OCI-LY7 (cell line): ENCODE results near the gene RDH5. TPM values are rescaled to one million over a fixed set of nuclear protein-coding genes. Genes with fewer than 3 reads are reported as not detected.

Source experiments
- Bru-seq: library from RNA; stranded (reverse); fragments of 400-500 nt; gene quantifications from one replicate; lab custom pipeline; 2021; lab: Mats Ljungman, UMichigan
- BruChase-seq, 2 experiments: library from RNA; stranded (reverse); fragments of 400-500 nt; gene quantifications; one replicate each; lab custom pipeline; 2021; lab: Mats Ljungman, UMichigan
- BruUV-seq: library from RNA; stranded (reverse); fragments of 400-500 nt; replicated peaks from 2 replicates; lab custom pipeline; 2021; lab: Mats Ljungman, UMichigan
- CTCF ChIA-PET: fragments of 300-600 bp; sonication (Branson Sonifier 250); formaldehyde crosslinking; loops from one replicate; lab custom pipeline; 2022; ENCODE audit warnings: antibody characterized with exemption; ENCODE audit not compliant: unreplicated experiment; lab: Charles Lee
- POLR2A ChIA-PET: fragments of 300-600 bp; sonication (Branson Sonifier 250); formaldehyde crosslinking; loops from one replicate; lab custom pipeline; 2022; ENCODE audit warnings: antibody characterized with exemption; lab: Charles Lee
- DNase-seq: peaks from one replicate; pipeline ENCODE4 v3.0.0-alpha.2; 2015; ENCODE audit warnings: low spot score
- H2AFZ ChIP-seq: fragments of 200-600 bp; sonication (generic), shearing (Covaris generic); 2 replicates; pipeline ENCODE4 v1.6.1; 2014; ENCODE audit warnings: mild to moderate bottlenecking, antibody characterized with exemption, low read length, moderate library complexity
- H3K27ac ChIP-seq: fragments of 200-600 bp; sonication (generic); 2 replicates; pipeline ENCODE4 v1.5.1; 2014; ENCODE audit warnings: mixed run types, low read depth, mild to moderate bottlenecking, moderate library complexity, low read length, inconsistent platforms; ENCODE audit not compliant: poor library complexity, severe bottlenecking
- H3K36me3 ChIP-seq: fragments of 200-600 bp; sonication (generic); 2 replicates; pipeline ENCODE4 v1.6.1; 2014; ENCODE audit warnings: mild to moderate bottlenecking, antibody characterized with exemption, low read length, moderate library complexity, mixed read lengths; ENCODE audit not compliant: insufficient read depth
- H3K4me1 ChIP-seq: fragments of 200-600 bp; sonication (generic); 2 replicates; pipeline ENCODE4 v1.5.1; 2014; ENCODE audit warnings: mild to moderate bottlenecking, low read length; ENCODE audit not compliant: insufficient read depth, poor library complexity, severe bottlenecking
- H3K4me2 ChIP-seq: fragments of 200-600 bp; sonication (generic); 2 replicates; pipeline ENCODE4 v1.6.1; 2014; ENCODE audit warnings: mild to moderate bottlenecking, low read length
- H3K4me3 ChIP-seq: fragments of 200-600 bp; sonication (generic); 2 replicates; pipeline ENCODE4 v1.5.1; 2014; ENCODE audit warnings: mild to moderate bottlenecking, low read depth, low read length; ENCODE audit not compliant: poor library complexity, severe bottlenecking
- H3K79me2 ChIP-seq: fragments of 200-600 bp; sonication (generic); 2 replicates; pipeline ENCODE4 v1.6.1; 2016; ENCODE audit warnings: low read depth, mild to moderate bottlenecking, low read length, moderate library complexity, mixed read lengths; ENCODE audit not compliant: insufficient read depth
- H3K9me2 ChIP-seq: fragments of 200-600 bp; sonication (generic); 2 replicates; pipeline ENCODE4 v1.6.1; 2016; ENCODE audit warnings: mild to moderate bottlenecking, low read length, mixed read lengths; ENCODE audit not compliant: insufficient read depth
- H3K9me3 ChIP-seq: fragments of 200-600 bp; sonication (generic); 2 replicates; pipeline ENCODE4 v1.6.1; 2014; ENCODE audit warnings: mild to moderate bottlenecking, mixed run types, low read length, mixed read lengths
- H4K20me1 ChIP-seq: fragments of 200-600 bp; sonication (generic); 2 replicates; pipeline ENCODE4 v1.6.1; 2014; ENCODE audit warnings: mild to moderate bottlenecking, antibody characterized with exemption, low read length, moderate library complexity, mixed read lengths; ENCODE audit not compliant: insufficient read depth
- CTCF ChIP-seq: fragments of 200-600 bp; sonication (generic); conservative IDR thresholded peaks from 2 replicates; pipeline ENCODE4 v1.5.1; 2014; ENCODE audit warnings: mild to moderate bottlenecking, antibody characterized with exemption, low read length, moderate library complexity, mixed read lengths
- EZH2phosphoT487 ChIP-seq: fragments of 200-600 bp; sonication (generic); IDR thresholded peaks from 2 replicates; pipeline ENCODE4 v1.6.1; 2018; ENCODE audit warnings: low read depth, borderline replicate concordance, mild to moderate bottlenecking, mixed run types, antibody characterized with exemption, low read length, moderate library complexity, mixed read lengths
- intact Hi-C: fragments of 100-400 bp; cut with micrococcal nuclease; formaldehyde crosslinking; loops from one replicate; pipeline ENCODE4 v1.10.0; 2022; ENCODE audit not compliant: unreplicated experiment
- long read RNA-seq: library from polyadenylated mRNA; stranded (forward); transcript quantifications from one replicate; pipeline ENCODE4 v2.0.0, GENCODE V29; 2022
- total RNA-seq, 2 experiments: library from RNA; depleted of rRNA in 1 of 2; stranded (reverse); fragments of >200 nt in 1 of 2; shearing (Covaris generic) in 1 of 2; gene quantifications; 2 replicates each; pipeline ENCODE4 v1.2.3, GENCODE V29; 2014 to 2022

Gene RDH5
- total RNA-seq (2014; rRNA removed; shearing (Covaris generic)) (6.2 and 8.9 TPM in 2 replicates), total RNA-seq (2022) (19.6 and 20.1 TPM in 2 replicates), Bru-seq, nascent RNA (percentile 78 among the genes with signal in this experiment), BruChase-seq, experiment 1, labeled RNA remaining after a 6-hour chase (percentile 91 among the genes with signal in this experiment), BruChase-seq, experiment 2, labeled RNA remaining after a 2-hour chase (percentile 92 among the genes with signal in this experiment)
- long read RNA-seq, partial matches to known transcripts, result 0 of 2 reads
- long read RNA-seq, other reads (novel, unspliced or antisense), result 2 of 2 reads

DNA sequence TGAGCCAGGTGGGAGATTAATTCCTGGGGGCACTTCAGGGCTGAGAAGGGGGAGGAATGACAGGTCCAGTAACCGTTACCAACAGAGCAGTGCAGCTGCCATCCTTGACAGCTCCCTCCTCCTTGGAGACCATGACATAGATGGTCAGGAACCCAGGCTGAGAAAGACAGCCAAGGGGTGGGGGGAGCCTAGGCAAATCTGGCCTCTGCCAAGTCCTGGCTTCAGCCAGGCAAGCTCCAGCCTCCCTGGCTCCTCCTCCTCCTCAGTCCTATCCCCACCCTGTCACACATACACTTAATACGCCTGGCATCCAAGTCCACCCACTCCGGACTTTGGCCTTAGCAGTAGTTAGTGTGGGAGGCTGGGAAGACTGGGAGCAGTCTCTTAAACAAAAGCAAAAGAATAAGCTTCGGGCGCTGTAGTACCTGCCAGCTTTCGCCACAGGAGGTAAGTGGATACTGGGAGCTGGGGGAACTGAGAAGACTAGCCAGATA lies at the start of gene RDH5:
TSS of gene RDH5 (plus strand) at position 323 of the 494 bp plus-strand sequence. CDS start 792 bp downstream, outside the sequence.
- no TSS peak for BruUV-seq
- Histone ChIP-seq H4K20me1 (no peaks in the 10 kb centered on the region), H3K4me1 (peaks cover 31% of the 10 kb centered on the region)

DNA sequence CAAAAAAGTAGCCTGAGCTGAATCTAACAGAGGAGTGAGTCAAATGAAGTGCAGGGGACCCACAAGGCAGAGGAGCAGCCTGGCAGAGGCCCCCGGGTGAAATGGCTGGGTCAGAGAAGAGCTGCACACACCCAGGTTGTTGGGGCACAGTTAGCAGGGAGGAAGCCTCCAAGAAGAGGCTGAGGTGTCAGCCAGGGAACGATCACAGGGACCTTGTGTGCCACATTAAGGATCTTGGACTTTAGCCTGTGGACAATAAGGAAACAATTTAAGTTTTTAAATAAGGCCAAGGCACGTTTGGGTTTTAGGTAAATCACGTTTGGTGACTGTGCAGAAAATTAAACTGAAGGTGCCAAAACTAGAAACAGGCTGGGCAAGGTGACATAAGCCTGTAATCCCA lies 48.4 kb upstream of the RDH5 start:
- Histone ChIP-seq H3K9me2 (no peaks in the 10 kb centered on the region), H2AFZ (no peak overlapping the region), H3K4me3 (no peak overlapping the region), H3K36me3 (no peaks in the 10 kb centered on the region), H3K27ac (no peak overlapping the region), H3K79me2 (no peaks in the 10 kb centered on the region), H4K20me1 (no peaks in the 10 kb centered on the region), H3K9me3 (peaks cover 4% of the 10 kb centered on the region; the same call in 1 of the 2 replicates), H3K4me1 (peaks cover 28% of the 10 kb centered on the region), H3K4me2 (no peak overlapping the region)
- POLR2A ChIA-PET, result interaction anchor here (0.6 to 1.9 kb wide), 3 partner anchors 8 to 214 kb away, joined by 3 to 6 read pairs (median 4); no protein-coding TSS in a partner anchor
- CTCF ChIA-PET, result interaction anchor here (0.7 kb wide), 1 partner anchor 10 kb away, joined by 3 read pairs; a partner anchor contains a TSS
- BruUV-seq, result no TSS peak
- intact Hi-C loops, result loop anchor here (5.0 kb wide), 2 partner anchors 46 to 256 kb away; partner anchors contain the start of genes BLOC1S1 and PYM1
- no peak for DNase-seq
- TF ChIP-seq EZH2phosphoT487 (no peak), CTCF (no peak)

More for the DNA sequence above, at the start of gene RDH5:
- no peak within 1 kb of the TSS for H3K4me3 ChIP-seq
- no peak for DNase-seq
- CTCF ChIA-PET, result interaction anchor here (0.9 kb wide), 2 partner anchors 19 to 63 kb away, joined by 3 read pairs; no protein-coding TSS in a partner anchor
- no peaks in the 10 kb centered on the region for H3K9me2 ChIP-seq
- H3K4me2 ChIP-seq, result no peak within 1 kb of the TSS
- TF ChIP-seq EZH2phosphoT487, result no peak
- no peak for TF ChIP-seq CTCF
- H3K79me2 ChIP-seq, result peaks cover 16% of the 10 kb centered on the region; the same call in 1 of the 2 replicates
- H3K36me3 ChIP-seq, result peaks cover 56% of the 10 kb centered on the region
- no peaks in the 10 kb centered on the region for H3K9me3 ChIP-seq
- POLR2A ChIA-PET, result interaction anchor here (1.1 kb wide), 1 partner anchor 46 kb away, joined by 4 read pairs; no protein-coding TSS in a partner anchor
- intact Hi-C loops, result no loop called here
- H2AFZ ChIP-seq, result no peak within 1 kb of the TSS
- no peak within 1 kb of the TSS for H3K27ac ChIP-seq
